ENCODE results near the gene LRRC25.

GRCh38 chr19:18353378-18354005 lies 43.9 kb downstream of the LRRC25 start:
- TF ChIP-seq CTCF (conservative IDR thresholded peaks at IDR 0.05; ENCODE audit: low read depth, low read length) (no peak), EZH2 (IDR thresholded peaks at IDR 0.05; ENCODE audit: low read length, unreplicated experiment) (no peak), EZH2phosphoT487 (IDR thresholded peaks at IDR 0.05; ENCODE audit: borderline replicate concordance, low read length) (no peak)
